Measurements from ENCODE around the gene SLC39A10.

DNA sequence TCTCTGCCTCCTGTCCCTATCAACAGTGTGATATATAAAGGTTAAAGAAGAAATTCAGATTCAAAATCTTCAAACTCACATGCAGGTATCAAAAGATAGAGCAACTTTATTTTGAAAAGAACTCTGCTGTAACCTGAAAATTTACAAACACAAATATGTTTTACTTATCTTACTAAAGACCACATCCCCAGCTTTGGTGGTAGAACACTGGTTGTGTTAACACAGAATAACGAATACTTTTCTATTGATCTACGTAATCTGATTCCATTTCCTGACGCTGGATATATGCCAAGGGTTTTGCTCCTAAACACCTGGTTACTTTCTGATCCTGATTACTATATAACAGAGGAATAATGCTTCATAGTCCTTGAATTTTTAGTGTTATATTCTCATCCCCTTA, 23.1 kb upstream of the SLC39A10 start:
- TF ChIP-seq, protein P1, sequence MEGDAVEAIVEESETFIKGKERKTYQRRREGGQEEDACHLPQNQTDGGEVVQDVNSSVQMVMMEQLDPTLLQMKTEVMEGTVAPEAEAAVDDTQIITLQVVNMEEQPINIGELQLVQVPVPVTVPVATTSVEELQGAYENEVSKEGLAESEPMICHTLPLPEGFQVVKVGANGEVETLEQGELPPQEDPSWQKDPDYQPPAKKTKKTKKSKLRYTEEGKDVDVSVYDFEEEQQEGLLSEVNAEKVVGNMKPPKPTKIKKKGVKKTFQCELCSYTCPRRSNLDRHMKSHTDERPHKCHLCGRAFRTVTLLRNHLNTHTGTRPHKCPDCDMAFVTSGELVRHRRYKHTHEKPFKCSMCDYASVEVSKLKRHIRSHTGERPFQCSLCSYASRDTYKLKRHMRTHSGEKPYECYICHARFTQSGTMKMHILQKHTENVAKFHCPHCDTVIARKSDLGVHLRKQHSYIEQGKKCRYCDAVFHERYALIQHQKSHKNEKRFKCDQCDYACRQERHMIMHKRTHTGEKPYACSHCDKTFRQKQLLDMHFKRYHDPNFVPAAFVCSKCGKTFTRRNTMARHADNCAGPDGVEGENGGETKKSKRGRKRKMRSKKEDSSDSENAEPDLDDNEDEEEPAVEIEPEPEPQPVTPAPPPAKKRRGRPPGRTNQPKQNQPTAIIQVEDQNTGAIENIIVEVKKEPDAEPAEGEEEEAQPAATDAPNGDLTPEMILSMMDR (IDR thresholded peaks at IDR 0.05): no peak
- TF ChIP-seq POLR2A (IDR thresholded peaks at IDR 0.05): no peak
